HG02970 (cell line): Measurements from ENCODE around the gene ASTL.

ENCODE experiments used
- ATAC-seq: cut with Tn5 transposase; IDR thresholded peaks from one replicate; pipeline ENCODE4 v1.9.1; 2021; ENCODE audit warnings: mild to moderate bottlenecking, moderate library complexity, moderate number of reproducible peaks; ENCODE audit not compliant: unreplicated experiment, low FRiP score

The ASTL gene

DNA sequence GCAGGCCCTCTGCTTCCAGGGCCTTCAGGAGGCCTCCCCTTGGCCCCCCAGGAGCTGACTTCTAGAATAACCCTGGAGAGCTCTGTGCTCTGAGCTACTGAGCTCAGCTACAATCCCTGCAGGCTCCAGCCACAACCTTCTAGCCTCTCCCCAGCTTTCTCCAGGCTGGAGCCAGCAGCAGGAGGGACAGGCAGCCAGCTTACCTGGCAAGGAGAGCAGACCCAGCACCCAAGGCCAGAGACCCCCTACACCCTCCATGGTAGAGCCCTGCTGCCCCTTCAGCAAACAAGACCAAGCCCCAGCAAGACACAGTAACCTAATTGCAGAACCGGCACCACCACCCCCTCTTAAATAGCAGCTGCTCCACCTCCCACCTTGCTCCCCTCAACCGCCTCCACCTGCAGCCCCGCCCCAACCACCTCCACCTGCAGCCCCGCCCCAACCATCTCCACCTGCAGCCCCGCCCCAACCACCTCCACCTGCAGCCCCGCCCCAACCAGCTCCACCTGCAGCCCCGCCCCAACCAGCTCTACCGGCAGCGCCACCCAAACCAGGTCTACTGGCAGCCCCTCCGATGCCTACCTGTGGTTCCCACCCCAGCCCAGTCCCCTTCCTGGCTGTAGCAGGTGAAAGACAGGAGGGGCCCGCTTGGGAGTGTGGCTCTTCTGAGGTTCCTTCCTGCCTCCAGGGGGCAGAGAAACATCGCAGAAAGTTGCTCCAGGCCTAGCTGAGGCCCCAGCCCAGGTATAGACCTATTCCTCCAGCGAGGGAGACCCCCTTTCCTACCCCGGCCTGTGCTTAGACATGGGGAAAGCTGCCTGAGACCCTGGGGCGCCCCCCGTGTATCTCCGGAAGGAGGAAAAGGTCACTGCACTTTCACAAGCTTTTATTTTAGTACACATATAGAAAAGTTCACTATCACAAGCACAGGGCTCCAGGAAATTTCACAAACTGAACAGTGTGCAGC lies at the start of gene ASTL:
TSS of gene ASTL (minus strand) at position 324 of the 967 bp plus-strand sequence. CDS start at position 258, 66 bp downstream.
- no peak for ATAC-seq

DNA sequence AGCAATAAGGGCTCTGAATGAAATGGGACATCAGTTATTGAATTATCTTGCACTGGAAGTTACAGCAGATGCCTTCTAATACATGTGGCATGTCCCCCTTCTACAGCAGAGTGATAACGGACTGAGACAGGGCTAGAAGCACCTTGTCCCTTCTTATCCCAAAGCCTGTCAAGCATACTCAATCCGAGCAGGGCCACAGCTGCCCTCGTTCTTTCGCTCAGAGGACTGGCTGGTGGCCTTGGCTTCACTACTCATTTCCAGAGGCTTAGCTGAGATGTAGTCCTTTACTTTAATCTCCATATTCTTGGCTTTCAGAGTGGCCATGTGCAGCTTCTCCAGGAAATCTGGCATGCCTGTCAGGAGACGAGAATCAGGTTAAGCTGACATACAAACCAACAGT lies 48.3 kb upstream of the ASTL start:
- ATAC-seq, result no peak

DNA sequence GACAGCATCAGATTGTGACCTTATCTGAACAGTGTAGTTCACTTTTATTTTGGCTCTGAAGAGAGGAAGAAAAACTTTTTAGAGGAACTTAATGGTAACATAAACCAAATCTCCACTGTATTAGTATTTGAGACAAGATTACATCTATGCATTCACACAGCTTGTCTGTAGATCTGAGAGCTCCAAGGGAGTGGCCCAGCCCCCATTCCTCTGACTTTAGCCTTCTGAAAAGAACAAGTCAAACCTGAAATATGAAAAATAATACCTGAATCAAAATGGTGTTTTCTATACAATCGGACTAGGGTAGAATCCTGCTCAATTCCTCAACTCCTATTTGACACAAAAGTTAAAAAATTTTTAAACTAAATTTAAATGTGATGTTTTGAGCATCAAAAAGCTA lies 47.2 kb upstream of the ASTL start:
- ATAC-seq, result no peak

DNA sequence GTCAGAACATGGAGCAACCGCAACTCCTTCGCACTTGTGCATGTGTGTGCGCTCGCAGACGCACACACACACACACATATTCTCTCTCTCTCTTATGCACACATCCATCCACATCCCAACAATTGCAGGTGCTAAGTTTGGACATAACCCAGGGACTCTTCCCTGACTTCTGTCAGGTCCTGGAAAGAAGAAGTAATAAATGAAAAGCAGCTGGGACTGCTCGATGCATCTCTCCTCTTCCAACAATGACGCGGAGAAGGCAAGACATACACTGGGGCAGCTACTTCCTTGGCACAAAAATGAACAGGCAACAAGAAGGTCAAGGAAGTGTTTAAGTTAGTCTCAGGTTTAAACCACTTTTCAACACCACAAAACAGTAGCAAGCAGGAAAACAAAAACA lies 46.7 kb upstream of the ASTL start:
- no peak for ATAC-seq

DNA sequence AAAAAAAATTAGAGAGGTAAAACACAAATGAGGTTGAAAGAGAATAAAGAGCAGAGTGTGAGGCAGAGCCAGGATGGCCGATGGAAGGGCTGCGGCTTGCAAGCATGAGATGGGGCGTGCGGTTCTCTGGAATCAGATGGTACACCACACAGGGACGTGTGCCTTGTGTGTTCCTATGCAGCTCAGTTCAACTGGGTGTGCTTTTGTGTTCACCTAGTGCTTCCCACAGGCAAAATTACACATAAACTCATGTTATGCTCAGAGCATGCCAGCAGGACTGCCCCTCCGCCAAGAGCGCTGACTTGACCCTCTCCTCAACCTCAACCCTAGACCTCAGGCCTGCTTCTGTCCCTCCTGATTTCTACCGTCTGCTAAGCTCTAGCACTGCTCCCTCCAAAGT lies 45.9 kb upstream of the ASTL start:
- no peak for ATAC-seq

DNA sequence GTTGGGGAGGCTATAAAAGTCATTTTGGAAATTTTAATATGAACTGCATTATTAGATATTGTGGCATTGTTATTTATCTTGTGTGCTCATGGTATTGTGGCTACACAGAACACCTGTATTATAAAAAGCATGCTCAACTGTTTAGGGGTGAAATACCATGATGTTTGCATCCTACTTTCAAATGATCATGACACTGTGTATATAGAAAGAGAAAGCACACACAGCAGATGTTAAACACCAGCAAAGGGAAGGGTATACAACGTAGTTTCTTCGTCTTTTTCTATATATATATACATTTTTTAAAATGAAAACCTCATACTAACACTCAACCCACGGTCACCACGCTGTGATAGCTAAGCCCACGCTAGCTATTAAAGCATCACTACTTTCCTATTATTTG lies 43.2 kb upstream of the ASTL start:
- ATAC-seq, result no peak

DNA sequence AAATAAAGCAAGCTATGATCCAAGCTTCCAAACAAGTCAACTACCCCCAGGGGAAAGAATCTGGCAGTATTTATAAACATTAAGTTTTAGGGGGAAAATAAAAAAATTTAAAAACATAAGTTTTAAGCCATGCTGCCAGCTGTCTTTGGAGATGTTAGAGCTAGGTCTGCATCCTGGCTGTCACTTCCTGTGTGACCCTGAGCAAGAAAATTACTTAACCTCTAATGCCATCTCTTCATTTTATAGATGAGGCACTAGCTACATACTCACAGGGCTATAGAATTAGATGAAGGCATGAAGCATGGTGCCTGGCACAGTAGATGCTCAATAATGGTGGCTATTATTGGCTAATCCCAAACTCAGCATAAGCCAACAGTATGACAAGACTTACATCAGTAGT lies 42.2 kb upstream of the ASTL start:
- no peak for ATAC-seq

DNA sequence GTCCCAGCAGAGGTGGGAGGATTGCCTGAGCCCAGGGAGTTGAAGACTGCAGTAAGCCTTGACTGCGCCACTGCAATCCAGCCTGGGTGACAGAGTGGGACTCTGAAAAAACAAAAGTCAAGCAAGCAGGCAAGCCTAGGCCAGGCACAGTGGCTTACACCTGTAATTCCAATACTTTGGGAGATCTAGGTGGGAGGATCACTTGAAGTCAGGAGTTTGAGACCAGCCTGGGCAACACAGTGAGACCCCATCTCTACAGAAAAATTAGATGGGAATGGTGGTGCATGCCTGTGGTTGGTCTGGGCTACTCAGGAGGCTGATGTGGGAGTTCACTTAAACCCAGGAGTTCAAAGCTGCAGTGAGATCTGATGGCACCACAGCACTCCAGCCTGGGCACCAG lies 41.7 kb upstream of the ASTL start:
- ATAC-seq, result no peak

DNA sequence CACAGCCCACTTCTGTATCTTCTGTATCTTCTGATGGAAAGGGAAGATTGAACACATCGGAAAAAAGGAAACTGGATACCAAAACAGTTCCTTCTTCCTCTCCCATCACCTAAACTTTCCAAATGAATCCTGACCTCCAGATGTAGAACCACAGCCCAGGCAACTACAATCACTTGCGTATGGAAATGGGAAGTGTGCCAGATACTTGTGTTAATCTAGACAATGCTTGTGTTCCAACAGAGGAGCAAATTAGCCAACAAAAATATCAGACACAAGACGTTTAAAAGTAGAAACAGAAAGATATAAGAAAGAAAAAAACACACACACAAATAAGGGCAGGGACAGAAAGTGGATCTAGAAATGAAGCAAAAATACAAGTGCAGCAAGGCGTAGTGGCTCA lies 38.4 kb upstream of the ASTL start:
- ATAC-seq, result no peak

DNA sequence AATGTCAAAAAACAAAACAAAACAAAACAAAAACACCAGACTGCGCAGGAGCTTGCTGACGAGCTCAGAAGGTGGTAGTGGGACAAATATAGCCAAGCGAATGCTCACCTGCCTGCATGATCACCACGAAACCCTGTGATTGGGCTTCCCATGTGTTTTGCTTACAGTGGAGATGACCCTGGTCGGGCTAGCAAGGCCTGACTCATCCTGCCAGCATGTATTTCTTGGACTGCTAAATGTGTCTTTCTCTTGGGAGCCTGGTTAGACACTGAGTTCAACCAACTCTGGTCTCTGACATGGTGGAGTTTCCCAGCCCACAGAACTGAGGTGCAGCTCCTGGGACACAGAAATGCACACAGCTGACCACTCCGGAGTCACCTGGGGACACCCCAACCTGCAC lies 37.6 kb upstream of the ASTL start:
- no peak for ATAC-seq

DNA sequence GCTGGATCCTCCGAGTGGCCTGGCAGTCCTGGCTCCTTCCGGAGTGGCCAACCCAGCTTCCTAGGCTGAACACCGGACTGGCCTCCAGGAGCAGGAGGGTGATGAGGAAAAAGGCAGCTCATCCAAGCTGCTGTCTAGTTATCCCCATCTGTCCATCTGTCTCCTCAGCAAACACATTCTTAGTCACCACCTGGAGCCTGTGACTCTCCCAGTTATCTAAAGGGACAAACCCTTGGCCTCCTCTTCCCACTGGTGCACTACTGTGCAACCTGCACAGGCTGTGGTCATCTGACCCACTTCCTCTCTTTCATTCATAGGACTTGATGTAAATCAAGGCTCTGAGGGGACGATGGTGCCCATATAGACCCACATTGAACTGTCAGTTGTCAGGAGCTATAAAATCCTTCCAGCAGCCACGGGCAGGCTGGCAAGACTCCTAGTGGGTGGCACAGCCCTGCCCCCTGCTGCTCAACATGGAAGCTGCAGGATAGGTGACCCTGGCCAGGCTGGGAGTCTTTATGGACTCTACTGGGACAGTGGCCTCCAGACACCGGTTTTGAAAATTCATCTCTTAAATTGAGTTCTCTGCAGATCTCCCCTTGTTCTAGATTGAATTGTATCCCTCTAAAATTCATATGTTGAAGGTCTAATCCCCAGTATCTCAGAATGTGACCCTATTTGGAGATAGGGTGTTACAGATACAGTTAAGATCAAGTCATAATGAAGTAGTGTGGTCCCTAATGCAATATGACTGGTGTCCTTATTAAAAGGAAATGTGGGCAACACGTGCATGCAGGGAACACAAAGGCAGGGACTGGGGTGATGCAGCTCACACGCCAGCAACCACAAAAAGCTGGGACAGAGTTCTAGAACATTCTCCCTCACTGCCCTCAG lies 36.2 kb upstream of the ASTL start:
- peak; percentile 64 for ATAC-seq

DNA sequence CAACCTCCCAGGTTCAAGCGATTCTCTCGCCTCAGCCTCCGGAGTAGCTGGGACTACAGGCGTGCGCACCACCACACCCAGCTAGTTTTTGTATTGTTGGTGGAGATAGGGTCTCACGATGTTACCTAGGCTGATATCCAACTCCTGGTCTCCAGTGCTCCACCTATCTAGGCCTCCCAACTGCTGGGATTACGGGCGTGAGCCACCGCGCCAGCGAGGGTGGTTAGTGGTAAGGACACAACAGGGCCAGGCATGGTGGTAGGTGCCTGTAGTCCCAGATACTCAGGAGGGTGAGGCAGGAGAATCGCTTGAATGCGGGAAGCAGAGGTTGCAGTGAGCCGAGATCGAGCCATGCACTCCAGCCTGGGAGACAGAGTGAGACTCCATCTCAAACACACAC lies 33.5 kb upstream of the ASTL start:
- no peak for ATAC-seq

DNA sequence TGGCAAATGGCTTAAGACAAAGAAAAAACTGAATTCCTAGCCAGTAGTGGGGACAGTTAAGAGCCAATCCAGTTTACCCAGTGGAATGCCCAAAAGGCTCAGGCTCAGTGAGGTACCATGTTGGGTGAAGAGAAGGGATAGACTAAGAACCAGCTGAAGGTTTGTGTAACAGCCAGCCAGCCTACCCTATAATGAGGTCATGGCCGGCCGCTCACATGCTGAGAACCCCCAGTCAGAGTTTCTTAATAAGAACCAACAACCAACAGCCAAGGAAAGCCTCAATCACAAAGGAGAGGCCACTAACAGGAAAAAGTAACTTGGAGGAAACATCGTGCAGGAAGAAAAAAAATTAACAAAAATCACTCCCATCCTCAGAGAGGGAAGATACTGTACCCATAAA lies 32.3 kb upstream of the ASTL start:
- ATAC-seq, result no peak

DNA sequence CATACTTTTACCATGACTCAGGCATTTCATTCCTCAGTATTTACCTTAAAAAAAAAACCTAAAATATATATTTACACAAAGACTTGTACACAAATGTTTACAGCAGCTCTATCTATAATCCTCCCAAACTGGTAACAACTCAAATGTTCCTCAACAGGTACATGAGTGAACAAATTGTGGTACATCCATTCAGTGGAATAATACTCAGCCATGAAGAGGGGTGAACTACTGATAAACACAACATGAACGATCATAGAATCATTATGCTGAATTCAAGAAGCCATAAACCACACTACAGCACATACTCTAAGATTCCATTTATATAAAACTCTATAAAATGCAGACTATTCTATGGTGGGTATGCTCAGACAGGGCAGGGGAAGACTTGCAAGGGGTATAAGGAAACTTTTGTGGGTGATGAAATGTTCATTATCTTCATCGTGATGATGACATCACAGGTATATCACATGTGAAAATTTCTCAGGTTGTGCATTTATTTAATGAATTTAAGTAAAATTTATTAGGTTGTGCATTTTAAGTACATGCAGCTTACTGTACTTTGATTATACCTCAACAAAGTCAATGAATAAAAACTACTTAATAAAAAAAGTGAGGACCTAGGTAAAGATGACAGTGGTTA lies 31.7 kb upstream of the ASTL start:
- ATAC-seq, result no peak

DNA sequence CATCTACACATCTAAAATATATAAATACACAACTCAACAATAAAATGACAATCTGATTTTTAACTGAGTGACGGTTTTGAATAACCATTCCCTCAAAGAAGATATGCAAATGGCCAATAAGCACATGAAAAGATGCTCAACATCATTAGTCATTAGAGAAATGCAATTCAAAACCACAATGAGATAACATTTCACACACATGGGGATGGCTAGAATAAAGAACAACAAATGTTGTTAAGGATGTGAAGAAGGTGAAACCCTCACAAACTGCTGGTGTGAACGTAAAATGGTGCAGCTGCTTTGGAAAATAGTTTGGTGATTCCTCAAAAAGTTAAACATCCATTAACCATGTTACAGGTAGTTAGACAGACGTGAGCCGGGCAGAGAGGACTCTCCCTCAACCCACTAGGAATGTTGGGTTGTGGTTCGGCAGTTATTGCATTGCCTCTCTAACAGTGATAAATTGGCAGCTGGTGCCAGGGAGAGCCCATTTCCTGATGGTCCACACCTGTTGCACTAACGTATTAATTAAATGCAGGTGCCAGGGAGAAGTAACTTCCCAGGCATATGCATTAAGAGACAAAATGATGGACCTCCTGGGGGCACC lies 29.2 kb upstream of the ASTL start:
- ATAC-seq, result no peak

DNA sequence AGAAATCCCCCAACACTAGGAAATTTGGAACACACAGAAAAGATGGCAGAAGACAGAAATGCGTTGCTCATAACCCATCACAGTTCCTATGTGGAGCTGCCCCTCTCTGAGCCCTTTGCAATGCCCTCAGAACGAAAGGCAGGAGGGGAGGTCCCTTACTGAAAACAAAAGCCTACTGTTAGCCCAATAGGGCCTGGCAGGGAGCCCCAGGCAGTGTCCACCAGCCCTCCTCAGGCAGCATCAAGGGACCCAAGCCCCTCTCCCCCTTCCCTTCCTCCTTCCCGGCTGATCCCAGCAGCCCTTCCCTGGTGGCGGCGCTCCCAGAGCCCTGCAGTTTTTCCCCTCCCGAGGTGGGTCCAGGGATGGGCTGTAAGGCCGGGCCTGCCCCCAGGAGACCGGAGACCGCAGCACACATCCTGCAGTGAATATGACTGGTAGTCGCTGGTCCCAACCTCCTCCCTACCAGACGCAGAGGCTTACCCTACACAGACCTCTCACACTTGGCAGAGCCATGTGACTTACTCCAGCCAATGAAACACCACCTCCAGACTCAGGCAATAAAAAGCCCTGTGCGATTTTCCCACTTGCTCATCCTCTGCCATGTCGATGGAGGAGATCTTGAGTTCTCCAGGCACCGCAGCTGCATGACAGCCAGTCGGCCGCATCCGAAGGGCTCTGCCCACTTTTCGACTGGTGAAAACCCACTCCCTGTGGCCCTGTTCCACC lies 26.3 kb upstream of the ASTL start:
- no peak for ATAC-seq

DNA sequence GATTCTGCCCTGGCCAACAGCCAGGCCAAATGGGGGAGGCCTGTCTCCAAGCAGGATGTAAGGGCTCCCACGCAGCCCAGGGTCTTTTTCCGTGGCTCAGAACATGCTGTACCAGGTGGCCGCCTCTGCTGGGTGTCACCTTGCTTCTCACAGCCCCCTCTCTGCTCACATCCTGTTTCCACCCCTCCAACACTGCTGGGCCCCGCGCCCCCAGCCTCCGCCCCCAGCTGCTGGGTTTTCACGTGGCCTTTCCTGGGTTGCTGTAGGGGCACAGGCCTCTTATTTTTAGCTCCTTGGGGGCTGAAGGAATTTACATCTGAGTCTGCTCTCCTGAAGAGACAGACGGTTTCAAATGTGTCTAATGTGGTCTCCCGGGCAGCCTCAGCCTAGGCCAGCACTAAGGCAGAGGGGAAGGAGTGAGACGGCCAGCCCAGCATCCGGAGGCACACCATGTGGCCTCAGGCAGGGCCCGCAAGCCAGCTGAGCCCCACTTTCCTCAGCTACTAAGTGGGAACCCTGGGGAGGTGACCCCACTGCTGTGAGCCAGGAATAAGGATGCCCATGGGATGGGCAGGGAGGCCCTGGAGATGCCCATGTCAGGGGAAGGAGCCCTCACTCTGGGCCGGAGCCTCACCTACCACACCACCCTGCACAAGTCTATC lies 25.6 kb upstream of the ASTL start:
- peak; percentile 46 for ATAC-seq

DNA sequence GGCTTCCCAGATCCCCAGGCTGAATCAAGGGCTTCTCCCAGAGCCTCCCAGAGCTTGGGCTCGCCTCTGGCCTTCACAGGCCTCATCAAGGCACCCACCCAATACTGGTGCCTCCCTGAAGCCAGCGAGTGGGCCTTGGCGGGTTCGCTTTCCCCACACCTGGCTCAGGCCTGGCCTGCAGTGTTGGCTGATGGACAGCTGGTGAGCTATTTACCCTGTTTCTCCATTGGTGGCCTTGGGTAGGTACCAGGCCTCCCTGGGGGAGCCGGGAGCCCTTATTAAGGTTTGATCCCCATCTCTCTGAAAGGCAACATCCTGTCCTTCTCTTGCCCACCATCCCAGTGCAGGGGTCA lies 25.1 kb upstream of the ASTL start:
- ATAC-seq, result no peak

DNA sequence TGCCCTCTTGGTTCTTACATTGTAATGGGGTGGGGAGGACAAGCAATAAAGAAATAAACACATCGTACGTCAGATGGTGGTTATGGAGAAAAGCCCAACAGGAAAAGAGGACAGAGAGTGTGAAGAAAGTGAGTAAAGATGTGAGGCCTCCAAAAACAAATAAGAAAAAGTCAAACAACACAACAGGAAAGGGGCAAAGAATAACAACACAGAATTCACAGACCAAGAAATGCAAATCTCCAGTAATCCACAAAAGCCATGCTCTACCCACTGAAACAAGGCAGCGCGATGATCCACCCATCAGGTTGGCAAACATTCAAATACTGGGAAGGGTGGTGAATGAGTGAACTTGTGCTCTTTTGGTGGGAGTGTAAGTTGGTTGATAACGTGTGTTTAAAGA lies 23.6 kb upstream of the ASTL start:
- no peak for ATAC-seq
